IMR-90 (cell line): ENCODE results near the gene PPP1R16B. TPM values are rescaled to one million over a fixed set of nuclear protein-coding genes. Genes with fewer than 3 reads are reported as not detected.

Experiments
- ATAC-seq: fragments of 200-7000 bp; cut with Tn5 transposase; 2 replicates; pipeline ENCODE4 v1.9.1; 2020; ENCODE audit warnings: low read depth, mild to moderate bottlenecking, moderate library complexity
- BruUV-seq: library from RNA; stranded (reverse); fragments of 400-500 nt; replicated peaks from 2 replicates; lab custom pipeline; 2021; lab: Mats Ljungman, UMichigan
- CTCF ChIA-PET: fragments of 300-600 bp; formaldehyde crosslinking; extraction: SDS; loops from one replicate; lab custom pipeline; 2021; ENCODE audit warnings: antibody characterized with exemption; lab: Yijun Ruan, JAX
- POLR2A ChIA-PET: fragments of 300-600 bp; sonication (Branson Sonifier 250); formaldehyde crosslinking; loops from one replicate; lab custom pipeline; 2022; ENCODE audit warnings: antibody characterized with exemption; ENCODE audit not compliant: unreplicated experiment; lab: Charles Lee
- DNase-seq: peaks from one replicate; pipeline ENCODE4 v3.0.0; 2013
- H2AFZ ChIP-seq: replicated peaks from 2 replicates; pipeline ENCODE3; 2013; ENCODE audit warnings: low read length, mild to moderate bottlenecking; ENCODE audit not compliant: poor library complexity
- H2AK5ac ChIP-seq: 2 replicates; pipeline ENCODE4 v1.6.1; 2013; ENCODE audit warnings: low read depth, low read length, inconsistent platforms
- H2AK9ac ChIP-seq: replicated peaks from 2 replicates; pipeline ENCODE3; 2013; ENCODE audit warnings: mild to moderate bottlenecking, low read depth, low read length, moderate library complexity; ENCODE audit not compliant: poor library complexity
- H2BK120ac ChIP-seq: 2 replicates; pipeline ENCODE4 v1.6.1; 2013; ENCODE audit warnings: low read depth, low read length, inconsistent platforms
- H2BK15ac ChIP-seq: 3 replicates; pipeline ENCODE4 v1.6.1; 2013; ENCODE audit warnings: low read depth, low read length, inconsistent platforms
- H2BK20ac ChIP-seq: 2 replicates; pipeline ENCODE4 v1.6.1; 2013; ENCODE audit warnings: low read depth, mild to moderate bottlenecking, inconsistent platforms, low read length, moderate library complexity
- H2BK5ac ChIP-seq: 2 replicates; pipeline ENCODE4 v1.6.1; 2013; ENCODE audit warnings: mild to moderate bottlenecking, low read depth, low read length, inconsistent platforms; ENCODE audit not compliant: poor library complexity, severe bottlenecking
- H3K14ac ChIP-seq: replicated peaks from 2 replicates; pipeline ENCODE4 v1.6.1; 2013; ENCODE audit warnings: low read depth, low read length, inconsistent platforms
- H3K18ac ChIP-seq: 2 replicates; pipeline ENCODE4 v1.6.1; 2013; ENCODE audit warnings: low read depth, low read length, control low read depth
- H3K23ac ChIP-seq: 2 replicates; pipeline ENCODE4 v1.6.1; 2013; ENCODE audit warnings: low read depth, low read length, inconsistent platforms
- H3K27ac ChIP-seq: 2 replicates; pipeline ENCODE4 v1.5.1; 2013; ENCODE audit warnings: mild to moderate bottlenecking, control low read depth, low read length; ENCODE audit not compliant: insufficient read depth
- H3K27me3 ChIP-seq: 2 replicates; pipeline ENCODE4 v1.6.1; 2013; ENCODE audit warnings: low read length; ENCODE audit not compliant: control insufficient read depth, insufficient read depth
- H3K36me3 ChIP-seq: 2 replicates; pipeline ENCODE4 v1.6.1; 2013; ENCODE audit warnings: low read length, mixed read lengths; ENCODE audit not compliant: control insufficient read depth, insufficient read depth
- H3K4ac ChIP-seq: 2 replicates; pipeline ENCODE4 v1.6.1; 2013; ENCODE audit warnings: low read depth, low read length, inconsistent platforms
- H3K4me1 ChIP-seq: 2 replicates; pipeline ENCODE4 v1.6.1; 2013; ENCODE audit warnings: low read length, mixed read lengths; ENCODE audit not compliant: control insufficient read depth, insufficient read depth
- H3K4me2 ChIP-seq: 2 replicates; pipeline ENCODE4 v1.6.1; 2013; ENCODE audit warnings: low read depth, mild to moderate bottlenecking, control low read depth, low read length, moderate library complexity
- H3K4me3 ChIP-seq: 2 replicates; pipeline ENCODE4 v1.5.1; 2013; ENCODE audit warnings: low read depth, mild to moderate bottlenecking, control low read depth, low read length, moderate library complexity; ENCODE audit not compliant: insufficient read depth
- H3K56ac ChIP-seq: 2 replicates; pipeline ENCODE4 v1.6.1; 2013; ENCODE audit warnings: low read length, inconsistent platforms; ENCODE audit not compliant: insufficient read depth; ENCODE audit errors: extremely low read depth
- H3K79me1 ChIP-seq, 2 experiments: 2 replicates each; pipeline ENCODE4 v1.6.1; 2013; ENCODE audit warnings: low read length in 2 of 2, inconsistent platforms in 1 of 2, low read depth in 1 of 2
- H3K9ac ChIP-seq: 2 replicates; pipeline ENCODE4 v1.6.1; 2013; ENCODE audit warnings: low read depth, low read length, control low read depth
- H3K9me1 ChIP-seq: 2 replicates; pipeline ENCODE4 v1.6.1; 2013; ENCODE audit warnings: low read length, inconsistent platforms; ENCODE audit not compliant: insufficient read depth
- H3K9me3 ChIP-seq: 2 replicates; pipeline ENCODE4 v1.6.1; 2013; ENCODE audit warnings: low read length; ENCODE audit not compliant: control insufficient read depth, insufficient read depth
- H4K20me1 ChIP-seq: 2 replicates; pipeline ENCODE4 v1.6.1; 2013; ENCODE audit warnings: low read length, inconsistent platforms; ENCODE audit not compliant: insufficient read depth
- H4K5ac ChIP-seq: 2 replicates; pipeline ENCODE4 v1.6.1; 2013; ENCODE audit warnings: mild to moderate bottlenecking, low read depth, low read length, control low read depth
- H4K8ac ChIP-seq, 2 experiments: 2 replicates each; pipeline ENCODE4 v1.6.1; 2013; ENCODE audit warnings: low read depth in 2 of 2, low read length in 2 of 2, control low read depth in 1 of 2, inconsistent platforms in 1 of 2
- H4K91ac ChIP-seq: 2 replicates; pipeline ENCODE4 v1.6.1; 2013; ENCODE audit warnings: low read depth, low read length, inconsistent platforms; ENCODE audit not compliant: insufficient read depth
- BHLHE40 ChIP-seq: fragments of 150-350 bp; IDR thresholded peaks from 2 replicates; pipeline ENCODE4 v1.6.1; 2016; ENCODE audit warnings: mild to moderate bottlenecking, low read depth, low read length
- FOS ChIP-seq: fragments of 150-350 bp; IDR thresholded peaks from 2 replicates; pipeline ENCODE4 v1.6.1; 2016; ENCODE audit warnings: low read depth, low read length
- MAFK ChIP-seq: IDR thresholded peaks from 2 replicates; pipeline ENCODE4 v1.6.1; 2012; ENCODE audit warnings: low read depth, low read length, improper control_type of control experiment
- NFE2L2 ChIP-seq: fragments of 150-350 bp; IDR thresholded peaks from 2 replicates; pipeline ENCODE4 v1.6.1; 2016; ENCODE audit warnings: low read depth, mild to moderate bottlenecking, low read length
- WGBS, 2 experiments: methylation state at CpG; one replicate each; pipeline versions ENCODE4 v1.1.5 to v1.1.7; 2013; ENCODE audit warnings: missing lambda C conversion rate in 2 of 2; ENCODE audit not compliant: insufficient read length in 1 of 2; ENCODE audit errors: extremely low coverage in 2 of 2; 5-methylcytosine and 5-hydroxymethylcytosine counted together
- dilution Hi-C: fragments of 300-500 bp; cut with HindIII; formaldehyde crosslinking; loops from one replicate; pipeline ENCODE4 v1.14.3; 2018; ENCODE audit warnings: low sequenced_read_pairs; ENCODE audit not compliant: unreplicated experiment
- in situ Hi-C: fragments of 300-500 bp; cut with MboI; formaldehyde crosslinking; loops from 3 replicates; pipeline ENCODE4 v1.14.3; 2019; ENCODE audit warnings: low sequenced_read_pairs, inconsistent platforms, mixed read lengths
- intact Hi-C: fragments of 100-400 bp; cut with micrococcal nuclease; formaldehyde crosslinking; loops from 2 replicates; pipeline ENCODE4 v1.10.0; 2022
- polyA plus RNA-seq, 3 experiments: library from polyadenylated mRNA; depleted of rRNA; stranded (reverse); fragments of >200 nt; gene quantifications; 2 replicates each; pipeline ENCODE4 v1.2.3, GENCODE V29; 2012; ENCODE audit warnings: low replicate concordance in 1 of 3
- total RNA-seq: library from RNA; depleted of rRNA; stranded (reverse); fragments of >200 nt; gene quantifications from 2 replicates; pipeline ENCODE4 v1.2.3, GENCODE V29; 2012

PPP1R16B gene
- total and polyA plus RNA-seq, 2 of the 4 experiments (the other 2 are of a cell fraction) = not detected

DNA sequence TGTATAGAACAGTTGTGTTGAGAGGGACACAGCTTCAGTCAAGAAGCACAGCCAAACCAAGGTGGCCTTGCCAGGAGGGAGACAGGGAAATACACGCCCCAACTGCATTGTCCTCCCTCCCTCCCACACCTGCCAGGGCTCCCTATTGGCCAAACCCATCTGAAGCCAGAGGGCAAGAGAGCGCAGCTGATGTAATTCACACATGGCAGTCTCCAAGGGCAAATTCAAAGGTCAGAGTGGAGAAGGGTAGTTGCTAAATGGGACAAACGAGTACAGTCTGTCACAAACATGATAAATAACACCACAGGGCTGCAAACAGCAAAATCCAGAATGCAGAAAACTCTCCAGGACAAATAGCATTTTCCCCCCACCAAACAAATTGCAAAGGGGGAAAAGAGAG lies 23.2 kb upstream of the PPP1R16B start:
- no peak overlapping the region for H2BK5ac ChIP-seq
- POLR2A ChIA-PET = no interaction called here
- no peaks in the 10 kb centered on the region for H3K4me1 ChIP-seq
- no peak overlapping the region for H4K8ac ChIP-seq
- H3K18ac ChIP-seq = no peak overlapping the region
- no peak overlapping the region for H3K9ac ChIP-seq
- no peak overlapping the region for H2AFZ ChIP-seq
- no peak overlapping the region for H2BK15ac ChIP-seq
- no peak overlapping the region for H2AK9ac ChIP-seq
- no peak overlapping the region for H2AK5ac ChIP-seq
- no peak overlapping the region for H3K4ac ChIP-seq
- H3K27ac ChIP-seq = no peak overlapping the region
- CTCF ChIA-PET = no interaction called here
- no peaks in the 10 kb centered on the region for H3K79me1 ChIP-seq
- no peak overlapping the region for H4K91ac ChIP-seq
- no peaks in the 10 kb centered on the region for H3K9me3 ChIP-seq
- H3K27me3 ChIP-seq = no peaks in the 10 kb centered on the region
- no peak overlapping the region for H3K56ac ChIP-seq
- H4K5ac ChIP-seq = no peak overlapping the region
- H2BK20ac ChIP-seq = no peak overlapping the region
- no peaks in the 10 kb centered on the region for H4K20me1 ChIP-seq
- no peak overlapping the region for H3K14ac ChIP-seq
- no peak overlapping the region for H3K4me2 ChIP-seq
- H3K9me1 ChIP-seq = no peaks in the 10 kb centered on the region
- H2BK120ac ChIP-seq = no peak overlapping the region
- no peak overlapping the region for H3K4me3 ChIP-seq
- dilution Hi-C loops (no loop called here), in situ Hi-C loops (no loop called here), intact Hi-C loops (no loop called here)
- BruUV-seq = no TSS peak
- H3K23ac ChIP-seq = no peak overlapping the region
- TF ChIP-seq FOS (no peak), BHLHE40 (no peak), NFE2L2 (no peak), MAFK (no peak)
- ATAC-seq (no peak), DNase-seq (no peak)
- no peaks in the 10 kb centered on the region for H3K36me3 ChIP-seq
- WGBS, 2 experiments = no CpG with 5 or more reads among the region's 3 CpGs
